ENCODE data around the gene MICU1.

DNA sequence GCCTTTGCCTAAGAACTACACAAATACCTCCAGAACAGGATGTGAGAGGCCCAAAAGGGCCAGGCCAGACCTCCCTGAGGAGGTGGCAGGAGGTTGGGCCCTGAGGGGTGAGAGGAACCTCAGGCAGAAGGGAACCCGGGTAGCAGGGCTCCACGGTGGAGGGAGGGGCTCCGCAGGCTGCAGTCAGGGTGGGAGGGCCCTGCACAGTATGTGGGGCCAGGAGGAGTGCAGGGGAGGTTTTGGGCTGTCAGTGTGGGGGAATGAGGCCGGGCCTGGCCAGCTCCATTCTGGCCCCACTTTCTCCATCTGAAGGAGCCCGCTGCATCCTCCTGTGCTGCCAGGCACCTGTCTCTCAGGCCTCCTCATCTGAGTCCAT is 297.1 kb downstream of the MICU1 start:
- no peak for TF ChIP-seq POLR2A (IDR thresholded peaks at IDR 0.05)
- TF ChIP-seq, protein P1, sequence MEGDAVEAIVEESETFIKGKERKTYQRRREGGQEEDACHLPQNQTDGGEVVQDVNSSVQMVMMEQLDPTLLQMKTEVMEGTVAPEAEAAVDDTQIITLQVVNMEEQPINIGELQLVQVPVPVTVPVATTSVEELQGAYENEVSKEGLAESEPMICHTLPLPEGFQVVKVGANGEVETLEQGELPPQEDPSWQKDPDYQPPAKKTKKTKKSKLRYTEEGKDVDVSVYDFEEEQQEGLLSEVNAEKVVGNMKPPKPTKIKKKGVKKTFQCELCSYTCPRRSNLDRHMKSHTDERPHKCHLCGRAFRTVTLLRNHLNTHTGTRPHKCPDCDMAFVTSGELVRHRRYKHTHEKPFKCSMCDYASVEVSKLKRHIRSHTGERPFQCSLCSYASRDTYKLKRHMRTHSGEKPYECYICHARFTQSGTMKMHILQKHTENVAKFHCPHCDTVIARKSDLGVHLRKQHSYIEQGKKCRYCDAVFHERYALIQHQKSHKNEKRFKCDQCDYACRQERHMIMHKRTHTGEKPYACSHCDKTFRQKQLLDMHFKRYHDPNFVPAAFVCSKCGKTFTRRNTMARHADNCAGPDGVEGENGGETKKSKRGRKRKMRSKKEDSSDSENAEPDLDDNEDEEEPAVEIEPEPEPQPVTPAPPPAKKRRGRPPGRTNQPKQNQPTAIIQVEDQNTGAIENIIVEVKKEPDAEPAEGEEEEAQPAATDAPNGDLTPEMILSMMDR (IDR thresholded peaks at IDR 0.05): no peak
